Measurements from ENCODE around the gene HOXC4. TPM values are rescaled to one million over a fixed set of nuclear protein-coding genes. Genes with fewer than 3 reads are reported as not detected.

Gene HOXC4
- total RNA-seq, 1 experiment from 2014 or later, result 4.7 TPM

DNA sequence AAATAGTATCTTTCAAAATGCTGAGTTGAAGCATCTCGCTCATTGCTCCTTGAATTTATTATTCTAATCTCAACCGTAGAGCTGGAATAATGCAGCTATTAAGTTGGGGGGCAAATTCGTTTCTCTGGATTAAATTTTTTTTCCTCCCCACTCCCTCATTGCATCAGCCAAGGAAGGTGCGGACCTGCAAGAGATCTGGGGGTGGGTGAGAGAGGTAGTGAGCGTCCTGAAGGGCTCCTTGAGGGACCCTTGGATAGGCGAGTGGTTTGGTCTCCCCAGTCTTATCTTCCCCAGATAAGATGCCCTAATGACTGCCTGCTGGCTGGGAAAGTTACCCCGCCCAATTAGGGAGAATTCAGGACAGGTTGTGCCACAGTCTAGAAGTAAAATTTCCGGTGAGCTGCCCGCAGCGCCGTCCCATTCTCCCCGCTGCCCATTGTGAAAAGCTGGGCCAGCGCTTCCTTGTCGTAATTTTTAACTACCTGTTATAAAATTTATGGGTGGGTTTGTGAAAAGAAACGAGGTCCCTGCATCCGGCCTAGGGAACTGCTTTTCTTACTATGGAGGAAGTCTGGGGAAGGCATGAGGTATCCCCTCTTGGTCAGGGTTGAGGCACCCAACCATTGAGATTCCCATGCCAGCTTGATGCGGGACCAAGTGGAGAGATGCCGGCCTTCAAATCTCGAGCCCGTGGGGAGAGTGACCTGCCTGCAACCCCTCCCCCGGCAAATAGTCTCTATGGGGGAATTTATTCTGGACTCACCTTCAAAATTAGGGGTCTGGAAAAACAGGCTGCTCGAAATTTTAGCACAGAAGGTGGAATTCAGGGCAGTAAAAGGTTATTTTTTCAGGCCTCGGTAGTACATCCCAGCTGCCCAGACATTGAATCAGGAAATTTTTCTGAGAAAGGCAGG is 38.4 kb upstream of the HOXC4 start:
- DNase-seq (ENCODE audit: low read depth), result no peak

- DNase-seq (ENCODE audit: low read depth), result no peak
Observed at GRCh38 chr12:54016051-54016450, 37.6 kb upstream of the HOXC4 start.

- peak; percentile 80 for DNase-seq (ENCODE audit: low read depth)
Observed at GRCh38 chr12:54016478-54016964, 37.1 kb upstream of the HOXC4 start.

DNA sequence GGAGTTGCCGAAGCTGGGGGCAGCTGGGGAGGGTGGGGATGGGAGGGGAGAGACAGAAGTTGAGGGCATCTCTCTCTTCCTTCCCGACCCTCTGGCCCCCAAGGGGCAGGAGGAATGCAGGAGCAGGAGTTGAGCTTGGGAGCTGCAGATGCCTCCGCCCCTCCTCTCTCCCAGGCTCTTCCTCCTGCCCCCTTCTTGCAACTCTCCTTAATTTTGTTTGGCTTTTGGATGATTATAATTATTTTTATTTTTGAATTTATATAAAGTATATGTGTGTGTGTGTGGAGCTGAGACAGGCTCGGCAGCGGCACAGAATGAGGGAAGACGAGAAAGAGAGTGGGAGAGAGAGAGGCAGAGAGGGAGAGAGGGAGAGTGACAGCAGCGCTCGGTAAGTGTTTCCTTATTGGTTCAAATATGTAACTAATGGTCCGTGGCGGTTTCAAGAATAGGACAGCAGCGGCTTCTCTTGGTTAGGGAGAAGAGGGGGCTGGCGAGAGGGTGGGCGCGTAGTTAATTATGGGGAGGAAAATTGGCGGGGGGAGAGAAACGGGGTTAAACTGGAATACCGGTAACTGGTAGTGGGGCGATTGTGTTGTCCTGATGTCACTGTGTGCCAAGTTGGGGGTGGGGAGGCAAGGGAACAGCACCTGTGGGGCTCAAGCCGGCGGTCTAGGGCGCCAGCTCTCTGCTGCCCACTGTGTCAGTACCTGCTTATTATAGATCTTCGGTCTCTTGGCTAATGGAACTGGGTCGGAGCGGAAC is 36.4 kb upstream of the HOXC4 start:
- peak; percentile 59 for DNase-seq (ENCODE audit: low read depth)

- peak; percentile 98 for DNase-seq (ENCODE audit: low read depth)
Observed at GRCh38 chr12:54017878-54018467, 35.7 kb upstream of the HOXC4 start.

DNA sequence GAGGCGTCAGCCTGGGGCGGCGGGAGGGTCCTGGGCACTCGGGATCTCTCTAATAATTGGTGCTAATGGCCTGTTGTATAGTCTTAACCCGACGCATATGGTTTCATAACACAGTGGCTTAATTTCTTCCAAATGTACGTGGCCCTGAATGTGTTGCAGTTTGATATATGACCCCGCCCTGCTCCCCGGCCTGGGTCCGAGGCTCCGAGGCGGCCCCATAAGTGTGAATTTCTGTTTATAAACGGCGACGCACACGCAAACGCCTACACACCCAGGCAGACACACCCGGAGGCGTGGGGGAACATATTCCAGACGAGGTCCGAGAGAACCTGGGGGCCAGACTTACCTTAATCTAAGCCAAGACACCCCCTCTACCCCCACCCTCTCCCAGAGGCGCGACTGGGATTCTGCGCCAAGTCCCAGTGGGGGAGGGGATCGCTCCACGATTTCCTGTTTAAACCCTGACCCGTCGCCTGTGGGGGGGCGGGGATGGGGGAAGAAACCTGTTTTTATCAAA is 35.1 kb upstream of the HOXC4 start:
- peak; percentile 73 for DNase-seq (ENCODE audit: low read depth)

- no peak for DNase-seq (ENCODE audit: low read depth)
Observed at GRCh38 chr12:54019091-54019811, 34.4 kb upstream of the HOXC4 start.

GRCh38 chr12:54019924-54020590 is 33.6 kb upstream of the HOXC4 start:
- peak; percentile 54 for DNase-seq (ENCODE audit: low read depth)

GRCh38 chr12:54020591-54021405 is 32.8 kb upstream of the HOXC4 start:
- DNase-seq (ENCODE audit: low read depth), result no peak

- DNase-seq (ENCODE audit: low read depth), result no peak
Observed at GRCh38 chr12:54021432-54022013, 32.1 kb upstream of the HOXC4 start.

- no peak for DNase-seq (ENCODE audit: low read depth)
Observed at GRCh38 chr12:54022960-54023884, 30.4 kb upstream of the HOXC4 start.

DNA sequence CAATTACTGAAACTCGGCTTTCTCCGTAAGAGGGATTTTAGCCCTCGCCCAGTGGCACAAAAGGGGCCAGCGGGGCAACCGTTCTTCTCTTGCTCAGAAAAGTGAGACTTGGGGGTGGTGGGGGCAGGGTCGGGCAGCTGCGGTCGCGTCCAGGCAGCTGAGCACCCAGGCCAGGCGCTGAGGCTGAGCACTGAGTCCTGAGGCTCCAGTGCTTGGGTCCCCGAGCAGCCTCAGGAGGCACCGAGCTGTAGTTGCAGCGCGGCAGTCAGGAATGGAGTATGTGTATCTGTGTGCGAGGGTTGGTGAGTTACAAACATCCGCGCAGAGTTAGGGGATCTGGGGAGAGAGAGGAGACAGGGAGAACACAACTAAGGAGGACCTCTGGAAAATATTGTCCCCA is 29.5 kb upstream of the HOXC4 start:
- DNase-seq (ENCODE audit: low read depth), result no peak

DNA sequence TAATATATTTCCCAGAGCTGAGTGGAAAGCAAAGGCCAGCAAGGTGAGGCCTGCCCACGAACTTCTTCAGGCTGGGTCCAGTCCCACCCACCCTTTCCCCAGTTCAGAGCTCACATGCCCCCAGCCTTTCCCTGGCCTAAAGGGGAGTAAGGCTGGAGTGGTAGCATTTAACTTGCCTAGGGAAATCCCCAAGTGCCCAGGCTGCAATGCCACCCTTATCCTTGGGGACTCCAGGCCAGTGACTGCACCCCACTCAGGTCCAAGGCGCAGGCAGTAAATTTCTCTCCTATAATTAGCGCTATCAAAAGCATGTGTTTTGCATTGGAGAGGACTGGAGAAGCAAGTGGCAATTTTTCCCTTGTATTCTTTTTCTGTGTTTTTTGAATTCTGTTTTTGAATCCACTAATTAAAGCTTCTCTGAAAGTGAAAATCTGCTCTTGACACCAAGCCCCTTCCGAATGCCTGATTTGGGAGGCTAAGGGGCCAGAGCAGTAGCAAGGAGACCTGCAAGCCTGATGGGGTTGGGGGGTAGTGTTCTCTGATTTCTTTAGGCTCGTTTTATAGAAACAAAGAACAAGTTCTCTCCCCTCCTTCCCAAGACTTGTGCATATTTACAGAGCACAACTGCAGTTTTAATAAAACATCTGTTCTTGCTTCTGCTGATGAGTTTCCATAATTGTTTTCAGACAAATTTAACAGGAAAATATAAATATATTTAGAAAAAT is 28.9 kb upstream of the HOXC4 start:
- no peak for DNase-seq (ENCODE audit: low read depth)

GRCh38 chr12:54025499-54026405 is 27.9 kb upstream of the HOXC4 start:
- DNase-seq (ENCODE audit: low read depth), result no peak

DNA sequence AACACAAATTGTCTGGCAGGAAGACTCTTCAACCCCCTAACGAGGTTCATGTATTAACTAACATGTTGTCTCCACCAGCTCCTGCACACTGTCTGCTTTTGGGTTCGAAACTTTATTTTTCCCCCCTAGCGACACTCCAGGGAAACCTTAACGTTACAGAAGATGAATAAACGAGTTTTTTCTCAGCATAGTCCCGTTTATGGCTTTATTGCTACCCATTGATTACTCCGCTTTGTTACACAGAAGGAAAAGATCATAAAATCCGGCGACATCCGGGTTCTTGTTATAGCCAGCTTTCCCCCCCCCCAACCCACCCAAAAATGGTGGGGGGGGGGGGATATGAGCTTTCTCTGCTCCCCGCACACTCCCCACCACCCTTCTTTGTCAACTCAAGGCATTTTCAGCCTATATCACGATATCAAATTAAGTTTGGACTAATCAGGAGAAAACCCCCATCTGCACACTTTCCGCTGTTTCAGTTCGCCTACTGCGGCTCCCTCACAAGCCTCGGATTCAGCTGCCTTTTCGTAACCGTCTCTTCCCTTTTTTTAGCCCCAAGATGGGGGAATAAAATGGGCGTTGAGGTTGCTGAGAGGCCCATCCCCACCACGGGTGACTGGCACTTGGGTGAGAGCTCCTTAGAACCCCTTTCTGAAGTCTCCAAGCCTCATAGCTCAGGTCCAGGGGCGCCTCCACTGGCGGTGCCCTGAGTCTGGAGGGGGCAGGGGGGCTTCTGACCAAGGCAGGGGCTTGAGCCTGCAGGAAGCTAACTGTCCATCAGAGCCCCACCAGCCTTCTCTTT is 26.8 kb upstream of the HOXC4 start:
- no peak for DNase-seq (ENCODE audit: low read depth)

- DNase-seq (ENCODE audit: low read depth), result no peak
Observed at GRCh38 chr12:54027442-54027786, 26.2 kb upstream of the HOXC4 start.

Measured in Daoy (cell line).